Suprapubic skin (tissue), 4 donors: ENCODE data around the gene SSTR4. TPM values are rescaled to one million over a fixed set of nuclear protein-coding genes. Genes with fewer than 3 reads are reported as not detected.

ENCODE experiments used
- DNase-seq, 2 donors: peaks; one replicate each; pipeline ENCODE4 v3.0.0-alpha.2; 2019; ENCODE audit warnings: low spot score in 2 of 2
- H3K27ac ChIP-seq: fragments of 200-600 bp; sonication (generic); one replicate; pipeline ENCODE4 v1.5.1; 2019
- H3K27me3 ChIP-seq: fragments of 200-600 bp; sonication (generic); one replicate; pipeline ENCODE4 v1.5.1; 2019
- H3K36me3 ChIP-seq: fragments of 200-600 bp; sonication (generic); one replicate; pipeline ENCODE4 v1.5.1; 2019
- H3K4me1 ChIP-seq: fragments of 200-600 bp; sonication (generic); one replicate; pipeline ENCODE4 v1.5.1; 2019
- H3K4me3 ChIP-seq: fragments of 200-600 bp; sonication (generic); one replicate; pipeline ENCODE4 v1.5.1; 2019; ENCODE audit warnings: mild to moderate bottlenecking
- H3K9me3 ChIP-seq: fragments of 200-600 bp; sonication (generic); one replicate; pipeline ENCODE4 v1.5.1; 2019
- EP300 ChIP-seq: sonication (generic); formaldehyde crosslinking; IDR thresholded peaks from one replicate; pipeline ENCODE4 v1.6.1; 2017; ENCODE audit warnings: antibody characterized with exemption
- POLR2A ChIP-seq, 2 donors: fragments of 450-650 bp; IDR thresholded peaks; one replicate each; pipeline ENCODE4 v1.6.1; 2017; ENCODE audit warnings: antibody characterized with exemption in 2 of 2, mild to moderate bottlenecking in 2 of 2, moderate library complexity in 2 of 2
- POLR2AphosphoS5 ChIP-seq, 3 donors: sonication (generic); formaldehyde crosslinking; IDR thresholded peaks; one replicate each; pipeline ENCODE4 v1.6.1; 2017; ENCODE audit warnings: antibody characterized with exemption in 3 of 3
- WGBS: methylation state at CpG from one replicate; pipeline ENCODE4 v1.1.5; 2018; 5-methylcytosine and 5-hydroxymethylcytosine counted together
- total RNA-seq, 4 donors: library from RNA; depleted of rRNA; stranded (reverse); fragments of >200 nt; gene quantifications; one replicate each; pipeline ENCODE4 v1.1.0, GENCODE V29; 2016
- TF ChIP-seq, protein P1 (sequence below), 2 donors: fragments of 200-600 bp in 1 of 2; fragments of 450-650 bp in 1 of 2; sonication (generic) in 1 of 2; IDR thresholded peaks; one replicate each; pipeline ENCODE4 v1.5.1; 2016 to 2019; ENCODE audit warnings: antibody characterized with exemption in 2 of 2, mild to moderate bottlenecking in 1 of 2, moderate library complexity in 1 of 2

Gene SSTR4
- total RNA-seq, 4 donors from 2014 or later: not detected

DNA sequence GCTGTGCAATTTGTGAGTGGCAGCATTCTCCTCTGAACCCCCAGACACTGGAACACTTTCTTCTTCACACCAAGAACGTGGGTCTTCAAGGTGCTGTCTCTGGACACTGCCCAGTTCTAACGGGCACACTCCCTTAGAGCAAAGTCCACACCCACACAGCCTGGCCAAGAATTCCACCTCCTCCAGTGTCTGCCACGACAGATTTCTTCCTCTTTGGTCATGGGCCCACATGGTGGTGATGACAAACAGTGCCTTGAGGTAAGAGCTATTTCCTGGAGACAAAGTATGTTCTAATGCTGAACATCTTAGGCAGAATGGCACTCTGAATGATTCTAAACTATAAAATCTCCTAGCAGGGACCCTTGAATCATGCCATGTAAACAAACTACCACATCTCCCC, 25.5 kb upstream of the SSTR4 start:
- H3K27me3 ChIP-seq: no peaks in the 10 kb centered on the region
- H3K9me3 ChIP-seq: no peaks in the 10 kb centered on the region
- WGBS: 13% methylated on average over 3 of the region's 3 CpGs
- H3K27ac ChIP-seq: no peak overlapping the region
- DNase-seq: no peak
- H3K4me1 ChIP-seq: no peaks in the 10 kb centered on the region
- TF ChIP-seq, protein P1, sequence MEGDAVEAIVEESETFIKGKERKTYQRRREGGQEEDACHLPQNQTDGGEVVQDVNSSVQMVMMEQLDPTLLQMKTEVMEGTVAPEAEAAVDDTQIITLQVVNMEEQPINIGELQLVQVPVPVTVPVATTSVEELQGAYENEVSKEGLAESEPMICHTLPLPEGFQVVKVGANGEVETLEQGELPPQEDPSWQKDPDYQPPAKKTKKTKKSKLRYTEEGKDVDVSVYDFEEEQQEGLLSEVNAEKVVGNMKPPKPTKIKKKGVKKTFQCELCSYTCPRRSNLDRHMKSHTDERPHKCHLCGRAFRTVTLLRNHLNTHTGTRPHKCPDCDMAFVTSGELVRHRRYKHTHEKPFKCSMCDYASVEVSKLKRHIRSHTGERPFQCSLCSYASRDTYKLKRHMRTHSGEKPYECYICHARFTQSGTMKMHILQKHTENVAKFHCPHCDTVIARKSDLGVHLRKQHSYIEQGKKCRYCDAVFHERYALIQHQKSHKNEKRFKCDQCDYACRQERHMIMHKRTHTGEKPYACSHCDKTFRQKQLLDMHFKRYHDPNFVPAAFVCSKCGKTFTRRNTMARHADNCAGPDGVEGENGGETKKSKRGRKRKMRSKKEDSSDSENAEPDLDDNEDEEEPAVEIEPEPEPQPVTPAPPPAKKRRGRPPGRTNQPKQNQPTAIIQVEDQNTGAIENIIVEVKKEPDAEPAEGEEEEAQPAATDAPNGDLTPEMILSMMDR (IDR thresholded peaks at IDR 0.05): no peak
- TF ChIP-seq POLR2AphosphoS5 (IDR thresholded peaks at IDR 0.05) (no peak), POLR2A (IDR thresholded peaks at IDR 0.05) (no peak), EP300 (no peak)
- no peak overlapping the region for H3K4me3 ChIP-seq
- no peaks in the 10 kb centered on the region for H3K36me3 ChIP-seq

DNA sequence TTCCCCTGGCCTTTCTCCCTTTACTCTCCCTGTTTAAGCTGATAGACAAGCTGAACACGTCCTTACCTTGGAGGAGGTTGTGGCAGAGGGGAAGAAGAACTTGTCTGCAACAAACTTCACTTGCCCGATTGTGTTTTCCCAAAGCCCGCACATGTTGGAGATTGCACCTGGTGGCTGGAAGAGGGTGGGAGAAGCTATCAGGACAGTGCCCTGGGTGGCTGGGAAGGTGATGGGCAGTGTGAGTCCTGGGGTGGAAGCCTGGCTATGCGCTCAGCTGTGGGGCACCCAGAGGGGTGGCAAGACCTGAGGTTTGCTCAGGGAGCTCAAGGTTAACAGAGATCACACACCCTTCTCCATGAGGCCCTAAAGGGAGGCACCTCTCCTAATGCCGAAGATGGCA, 25.0 kb upstream of the SSTR4 start:
- H3K36me3 ChIP-seq: no peaks in the 10 kb centered on the region
- no peak overlapping the region for H3K4me3 ChIP-seq
- H3K9me3 ChIP-seq: no peaks in the 10 kb centered on the region
- no peaks in the 10 kb centered on the region for H3K4me1 ChIP-seq
- H3K27ac ChIP-seq: no peak overlapping the region
- H3K27me3 ChIP-seq: no peaks in the 10 kb centered on the region
- no peak for DNase-seq
- TF ChIP-seq EP300 (no peak), POLR2A (IDR thresholded peaks at IDR 0.05) (no peak), POLR2AphosphoS5 (IDR thresholded peaks at IDR 0.05) (no peak)
- TF ChIP-seq, protein P1 (IDR thresholded peaks at IDR 0.05): no peak
- 78% methylated on average over 4 of the region's 5 CpGs for WGBS

DNA sequence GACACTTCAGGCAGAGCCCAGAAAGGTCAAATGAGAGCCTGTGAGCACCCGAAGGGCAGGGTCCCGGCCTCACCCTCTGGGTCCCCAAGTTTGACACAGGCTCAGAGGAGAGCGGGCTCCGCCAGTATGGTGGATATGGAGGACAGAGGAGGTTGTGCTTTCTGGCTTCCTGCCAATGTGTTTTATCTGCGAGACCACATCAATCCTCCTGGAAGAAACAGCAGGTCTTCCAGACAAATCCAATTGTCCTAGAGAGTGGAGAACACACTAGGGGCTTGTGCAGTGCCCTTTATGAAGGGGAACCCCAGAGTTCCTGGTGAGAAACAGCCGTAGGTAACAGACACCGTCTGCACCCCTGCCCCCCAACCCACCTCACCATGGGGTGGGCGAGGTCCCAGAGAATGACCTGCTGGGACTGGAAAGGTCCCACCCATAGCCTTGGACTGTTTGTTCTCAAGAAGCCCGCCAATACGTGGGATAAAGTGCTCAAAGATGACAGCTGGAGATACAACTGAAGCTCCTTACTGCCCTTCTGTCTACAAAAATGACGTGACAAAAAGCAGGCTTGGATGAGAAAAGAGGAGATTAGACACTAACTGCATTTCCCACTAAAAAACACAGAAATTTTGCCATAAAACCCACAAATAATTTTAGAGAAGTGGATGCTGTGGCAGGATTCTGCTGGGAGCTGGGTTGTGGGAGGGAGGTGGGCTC, 23.9 kb upstream of the SSTR4 start:
- Histone ChIP-seq H3K4me3 (no peak overlapping the region), H3K9me3 (no peaks in the 10 kb centered on the region), H3K36me3 (no peaks in the 10 kb centered on the region), H3K27me3 (no peaks in the 10 kb centered on the region), H3K4me1 (no peaks in the 10 kb centered on the region), H3K27ac (no peak overlapping the region)
- TF ChIP-seq POLR2A (IDR thresholded peaks at IDR 0.05): no peak
- DNase-seq: no peak
- 84% methylated on average over 11 of the region's 11 CpGs for WGBS

DNA sequence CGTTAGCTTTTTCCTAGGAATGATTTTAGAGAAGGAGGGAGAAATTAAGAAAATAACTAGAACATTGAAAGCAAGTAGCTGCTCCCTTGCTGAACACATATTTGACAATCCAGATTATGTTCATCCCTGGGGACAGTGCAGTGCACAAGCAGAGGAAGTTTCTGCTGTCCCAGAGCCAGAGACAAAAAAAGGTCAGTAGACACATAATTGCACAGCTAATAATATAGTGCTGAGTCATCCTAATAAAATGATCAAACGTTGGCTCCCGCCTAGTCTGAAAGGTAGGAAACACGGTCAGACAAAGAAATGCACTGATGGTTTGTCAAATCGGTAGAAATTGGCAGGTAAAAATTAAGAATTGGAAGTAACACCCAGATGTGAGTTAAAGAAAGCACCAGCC, 21.7 kb upstream of the SSTR4 start:
- no peaks in the 10 kb centered on the region for H3K9me3 ChIP-seq
- 34% methylated on average over 5 of the region's 5 CpGs for WGBS
- no peak overlapping the region for H3K4me3 ChIP-seq
- H3K36me3 ChIP-seq: no peaks in the 10 kb centered on the region
- no peaks in the 10 kb centered on the region for H3K4me1 ChIP-seq
- H3K27ac ChIP-seq: no peak overlapping the region
- DNase-seq: no peak
- TF ChIP-seq EP300 (no peak), POLR2AphosphoS5 (IDR thresholded peaks at IDR 0.05) (no peak), POLR2A (IDR thresholded peaks at IDR 0.05) (no peak)
- TF ChIP-seq, protein P1 (IDR thresholded peaks at IDR 0.05): no peak
- H3K27me3 ChIP-seq: no peaks in the 10 kb centered on the region

DNA sequence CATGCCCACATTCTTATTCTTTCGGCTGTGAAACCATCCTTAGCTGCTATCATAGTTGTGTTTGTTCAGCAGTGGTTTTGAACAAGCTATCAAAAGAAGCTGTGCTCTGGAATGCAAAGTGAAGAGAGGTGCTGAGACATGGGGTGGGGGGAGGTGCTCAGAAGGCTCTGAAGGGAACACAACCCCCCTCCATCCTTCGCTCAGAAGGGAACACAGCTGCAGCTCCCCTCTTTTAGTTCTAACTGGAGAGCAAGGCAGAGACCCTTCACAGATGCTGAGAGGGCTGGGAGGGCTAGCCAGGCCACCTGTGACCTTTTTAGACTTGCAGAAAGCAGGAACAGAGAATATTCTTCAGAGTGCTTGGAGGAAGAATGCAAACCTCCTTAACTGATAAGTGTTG, 17.6 kb upstream of the SSTR4 start:
- Histone ChIP-seq H3K27me3 (no peaks in the 10 kb centered on the region), H3K4me3 (no peak overlapping the region), H3K36me3 (no peaks in the 10 kb centered on the region), H3K9me3 (no peaks in the 10 kb centered on the region), H3K4me1 (no peaks in the 10 kb centered on the region), H3K27ac (no peak overlapping the region)
- DNase-seq: peak in 1 of 2 donors; percentile 8
- TF ChIP-seq POLR2AphosphoS5 (IDR thresholded peaks at IDR 0.05) (no peak), POLR2A (IDR thresholded peaks at IDR 0.05) (no peak)
- WGBS: 100% methylated on average over 2 of the region's 2 CpGs

DNA sequence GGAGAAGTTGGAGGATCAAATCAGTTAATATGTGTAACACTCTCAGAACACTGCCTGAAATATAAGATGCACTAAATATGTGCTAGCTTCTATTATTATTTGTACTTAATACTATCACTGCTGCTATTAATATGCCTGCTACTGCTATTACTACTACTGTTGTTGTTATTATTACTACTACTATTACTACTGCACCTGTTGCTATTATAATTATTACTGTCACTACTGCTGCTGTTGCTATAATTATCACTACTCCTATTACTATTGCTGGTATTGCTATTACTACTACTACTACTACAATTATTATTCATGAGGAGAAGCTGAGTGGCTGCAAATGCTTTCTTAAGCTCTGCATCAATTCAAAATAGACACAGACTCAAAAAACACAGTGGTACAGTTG, 16.7 kb upstream of the SSTR4 start:
- Histone ChIP-seq H3K27ac (no peak overlapping the region), H3K27me3 (no peaks in the 10 kb centered on the region), H3K9me3 (no peaks in the 10 kb centered on the region), H3K4me1 (no peaks in the 10 kb centered on the region), H3K36me3 (no peaks in the 10 kb centered on the region), H3K4me3 (no peak overlapping the region)
- TF ChIP-seq EP300 (no peak), POLR2AphosphoS5 (IDR thresholded peaks at IDR 0.05) (no peak), POLR2A (IDR thresholded peaks at IDR 0.05) (no peak)
- TF ChIP-seq, protein P1 (IDR thresholded peaks at IDR 0.05): no peak
- no peak for DNase-seq
